ENCODE measurements around the gene SLPI.

DNA sequence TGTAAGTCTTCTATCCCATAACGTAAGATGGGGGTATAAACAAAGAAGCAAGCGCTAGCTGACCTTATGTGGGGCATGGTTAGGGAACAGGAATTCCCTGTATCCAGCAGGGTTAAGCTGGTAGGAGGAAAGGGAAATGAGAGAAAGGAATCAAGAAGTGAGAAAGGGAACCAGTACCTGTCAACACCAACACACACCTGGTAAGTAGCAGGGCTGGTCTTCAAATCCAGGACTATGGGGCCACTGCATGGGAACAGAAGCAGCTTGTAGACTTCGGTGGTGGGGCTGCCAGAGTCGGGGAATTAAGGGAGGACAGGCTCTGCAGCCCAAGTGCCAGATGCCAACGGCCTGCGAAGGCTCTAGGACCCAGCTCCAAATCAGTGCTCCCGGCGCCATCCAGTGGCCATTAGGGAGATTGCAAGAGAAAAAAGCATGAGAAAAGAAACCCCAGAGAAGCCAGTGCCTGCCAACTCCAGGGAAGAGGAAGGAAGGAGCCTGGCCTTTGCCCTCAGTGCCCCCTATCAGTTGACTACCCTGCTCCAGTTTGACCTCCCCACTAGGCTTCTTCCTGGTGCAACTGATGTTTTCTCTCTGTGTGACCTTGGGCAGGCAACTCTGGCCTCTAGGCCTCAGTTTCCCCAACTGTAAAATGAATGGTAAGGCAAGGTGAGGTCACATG lies 36.5 kb upstream of the SLPI start:
- TF ChIP-seq POLR2A (IDR thresholded peaks at IDR 0.05), result no peak
- TF ChIP-seq, protein P1, sequence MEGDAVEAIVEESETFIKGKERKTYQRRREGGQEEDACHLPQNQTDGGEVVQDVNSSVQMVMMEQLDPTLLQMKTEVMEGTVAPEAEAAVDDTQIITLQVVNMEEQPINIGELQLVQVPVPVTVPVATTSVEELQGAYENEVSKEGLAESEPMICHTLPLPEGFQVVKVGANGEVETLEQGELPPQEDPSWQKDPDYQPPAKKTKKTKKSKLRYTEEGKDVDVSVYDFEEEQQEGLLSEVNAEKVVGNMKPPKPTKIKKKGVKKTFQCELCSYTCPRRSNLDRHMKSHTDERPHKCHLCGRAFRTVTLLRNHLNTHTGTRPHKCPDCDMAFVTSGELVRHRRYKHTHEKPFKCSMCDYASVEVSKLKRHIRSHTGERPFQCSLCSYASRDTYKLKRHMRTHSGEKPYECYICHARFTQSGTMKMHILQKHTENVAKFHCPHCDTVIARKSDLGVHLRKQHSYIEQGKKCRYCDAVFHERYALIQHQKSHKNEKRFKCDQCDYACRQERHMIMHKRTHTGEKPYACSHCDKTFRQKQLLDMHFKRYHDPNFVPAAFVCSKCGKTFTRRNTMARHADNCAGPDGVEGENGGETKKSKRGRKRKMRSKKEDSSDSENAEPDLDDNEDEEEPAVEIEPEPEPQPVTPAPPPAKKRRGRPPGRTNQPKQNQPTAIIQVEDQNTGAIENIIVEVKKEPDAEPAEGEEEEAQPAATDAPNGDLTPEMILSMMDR (IDR thresholded peaks at IDR 0.05 in 8 of 11, conservative IDR thresholded peaks at IDR 0.05 in 3 of 11), result peak; percentile 61 to 92 (median 75)
- no peak for TF ChIP-seq POLR2AphosphoS5 (IDR thresholded peaks at IDR 0.05)

Data from spleen (tissue), 7 donors.